Measurements from ENCODE around the gene DAZAP1.

Gene DAZAP1

GRCh38 chr19:1465191-1466016 is 58.0 kb downstream of the DAZAP1 start:
- no peaks in the 10 kb centered on the region for H3K36me3 ChIP-seq (ENCODE audit: insufficient read depth, low read length)
- peak overlapping the region; percentile 12 for H3K4me2 ChIP-seq (ENCODE audit: low read length)
- H3K4me1 ChIP-seq (ENCODE audit: control insufficient read depth, insufficient read depth, low read length), result peaks cover 22% of the 10 kb centered on the region
- H3K4me3 ChIP-seq (ENCODE audit: low read length), result no peak overlapping the region
- H3K27me3 ChIP-seq (ENCODE audit: control insufficient read depth, insufficient read depth, low read length), result peaks cover 19% of the 10 kb centered on the region
- H3K9ac ChIP-seq (ENCODE audit: low read depth, low read length), result no peak overlapping the region
- H3K9me3 ChIP-seq (replicated peaks; ENCODE audit: low read length), result no peaks in the 10 kb centered on the region

GRCh38 chr19:1466018-1466460 is 58.7 kb downstream of the DAZAP1 start:
- Histone ChIP-seq H3K4me3 (ENCODE audit: low read length) (no peak overlapping the region), H3K4me1 (ENCODE audit: control insufficient read depth, insufficient read depth, low read length) (peaks cover 29% of the 10 kb centered on the region), H3K9ac (ENCODE audit: low read depth, low read length) (no peak overlapping the region), H3K36me3 (ENCODE audit: insufficient read depth, low read length) (no peaks in the 10 kb centered on the region), H3K27me3 (ENCODE audit: control insufficient read depth, insufficient read depth, low read length) (peaks cover 25% of the 10 kb centered on the region), H3K9me3 (replicated peaks; ENCODE audit: low read length) (no peaks in the 10 kb centered on the region), H3K4me2 (ENCODE audit: low read length) (peak overlapping the region; percentile 12)

GRCh38 chr19:1466461-1467214 is 59.3 kb downstream of the DAZAP1 start:
- H3K9ac ChIP-seq (ENCODE audit: low read depth, low read length), result no peak overlapping the region
- no peak overlapping the region for H3K4me3 ChIP-seq (ENCODE audit: low read length)
- no peak overlapping the region for H3K4me2 ChIP-seq (ENCODE audit: low read length)

GRCh38 chr19:1467215-1467489 is 59.8 kb downstream of the DAZAP1 start:
- H3K4me2 ChIP-seq (ENCODE audit: low read length), result peak overlapping the region; percentile 44
- no peak overlapping the region for H3K9ac ChIP-seq (ENCODE audit: low read depth, low read length)
- no peaks in the 10 kb centered on the region for H3K36me3 ChIP-seq (ENCODE audit: insufficient read depth, low read length)
- no peaks in the 10 kb centered on the region for H3K9me3 ChIP-seq (replicated peaks; ENCODE audit: low read length)
- peaks cover 37% of the 10 kb centered on the region for H3K4me1 ChIP-seq (ENCODE audit: control insufficient read depth, insufficient read depth, low read length)
- peaks cover 36% of the 10 kb centered on the region for H3K27me3 ChIP-seq (ENCODE audit: control insufficient read depth, insufficient read depth, low read length)
- H3K4me3 ChIP-seq (ENCODE audit: low read length), result no peak overlapping the region

More at GRCh38 chr19:1466461-1467214, 59.3 kb downstream of the DAZAP1 start:
- Histone ChIP-seq H3K36me3 (ENCODE audit: insufficient read depth, low read length) (no peaks in the 10 kb centered on the region), H3K27me3 (ENCODE audit: control insufficient read depth, insufficient read depth, low read length) (peaks cover 31% of the 10 kb centered on the region), H3K4me1 (ENCODE audit: control insufficient read depth, insufficient read depth, low read length) (peaks cover 35% of the 10 kb centered on the region), H3K9me3 (replicated peaks; ENCODE audit: low read length) (no peaks in the 10 kb centered on the region)

DNA sequence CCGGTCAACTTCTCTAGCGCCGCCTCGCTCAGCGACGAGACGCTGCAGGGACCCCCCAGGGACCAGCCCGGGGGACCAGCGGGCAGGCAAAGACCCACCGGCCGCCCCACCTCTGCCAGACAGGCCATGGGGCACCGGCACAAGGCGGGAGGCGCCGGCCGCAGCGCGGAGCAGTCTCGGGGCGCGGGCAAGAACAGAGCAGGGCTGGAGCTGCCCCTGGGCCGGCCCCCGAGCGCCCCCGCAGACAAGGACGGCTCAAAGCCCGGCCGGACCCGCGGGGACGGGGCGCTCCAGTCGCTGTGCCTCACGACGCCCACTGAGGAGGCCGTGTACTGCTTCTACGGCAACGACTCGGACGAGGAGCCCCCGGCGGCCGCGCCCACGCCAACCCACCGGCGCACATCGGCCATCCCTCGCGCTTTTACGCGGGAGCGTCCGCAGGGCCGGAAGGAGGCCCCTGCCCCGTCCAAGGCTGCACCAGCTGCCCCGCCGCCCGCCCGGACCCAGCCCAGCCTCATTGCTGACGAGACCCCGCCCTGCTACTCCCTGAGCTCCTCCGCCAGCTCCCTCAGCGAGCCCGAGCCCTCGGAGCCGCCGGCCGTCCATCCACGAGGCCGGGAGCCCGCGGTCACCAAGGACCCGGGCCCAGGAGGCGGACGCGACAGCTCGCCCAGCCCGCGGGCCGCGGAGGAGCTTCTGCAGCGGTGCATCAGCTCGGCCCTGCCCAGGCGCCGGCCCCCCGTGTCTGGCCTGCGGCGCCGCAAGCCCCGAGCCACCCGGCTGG is 60.3 kb downstream of the DAZAP1 start:
- Histone ChIP-seq H3K4me3 (ENCODE audit: low read length) (peak overlapping the region; percentile 55), H3K27me3 (ENCODE audit: control insufficient read depth, insufficient read depth, low read length) (peaks cover 41% of the 10 kb centered on the region), H3K4me1 (ENCODE audit: control insufficient read depth, insufficient read depth, low read length) (peaks cover 37% of the 10 kb centered on the region), H3K9ac (ENCODE audit: low read depth, low read length) (no peak overlapping the region), H3K9me3 (replicated peaks; ENCODE audit: low read length) (no peaks in the 10 kb centered on the region), H3K4me2 (ENCODE audit: low read length) (peak overlapping the region; percentile 81), H3K36me3 (ENCODE audit: insufficient read depth, low read length) (no peaks in the 10 kb centered on the region)

DNA sequence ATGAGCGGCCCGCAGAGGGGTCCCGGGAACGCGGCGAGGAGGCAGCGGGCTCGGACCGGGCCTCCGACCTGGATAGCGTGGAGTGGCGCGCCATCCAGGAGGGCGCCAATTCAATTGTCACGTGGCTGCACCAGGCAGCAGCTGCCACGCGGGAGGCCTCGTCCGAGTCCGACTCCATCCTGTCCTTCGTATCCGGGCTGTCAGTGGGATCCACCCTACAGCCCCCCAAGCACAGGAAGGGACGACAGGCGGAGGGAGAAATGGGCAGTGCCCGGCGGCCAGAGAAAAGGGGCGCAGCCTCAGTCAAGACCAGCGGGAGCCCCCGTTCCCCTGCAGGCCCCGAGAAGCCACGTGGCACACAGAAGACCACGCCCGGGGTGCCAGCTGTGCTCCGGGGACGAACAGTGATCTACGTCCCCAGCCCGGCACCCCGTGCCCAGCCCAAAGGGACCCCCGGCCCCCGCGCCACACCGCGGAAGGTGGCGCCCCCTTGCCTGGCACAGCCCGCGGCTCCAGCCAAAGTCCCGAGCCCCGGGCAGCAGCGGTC is 61.0 kb downstream of the DAZAP1 start:
- no peak overlapping the region for H3K9ac ChIP-seq (ENCODE audit: low read depth, low read length)
- no peaks in the 10 kb centered on the region for H3K9me3 ChIP-seq (replicated peaks; ENCODE audit: low read length)
- H3K27me3 ChIP-seq (ENCODE audit: control insufficient read depth, insufficient read depth, low read length), result peaks cover 47% of the 10 kb centered on the region
- peak overlapping the region; percentile 81 for H3K4me2 ChIP-seq (ENCODE audit: low read length)
- no peaks in the 10 kb centered on the region for H3K36me3 ChIP-seq (ENCODE audit: insufficient read depth, low read length)
- H3K4me1 ChIP-seq (ENCODE audit: control insufficient read depth, insufficient read depth, low read length), result peaks cover 37% of the 10 kb centered on the region
- peak overlapping the region; percentile 55 for H3K4me3 ChIP-seq (ENCODE audit: low read length)

- Histone ChIP-seq H3K4me3 (ENCODE audit: low read length) (peak overlapping the region; percentile 56), H3K36me3 (ENCODE audit: insufficient read depth, low read length) (no peaks in the 10 kb centered on the region), H3K9me3 (replicated peaks; ENCODE audit: low read length) (no peaks in the 10 kb centered on the region), H3K4me1 (ENCODE audit: control insufficient read depth, insufficient read depth, low read length) (peaks cover 37% of the 10 kb centered on the region), H3K27me3 (ENCODE audit: control insufficient read depth, insufficient read depth, low read length) (peaks cover 50% of the 10 kb centered on the region), H3K4me2 (ENCODE audit: low read length) (peak overlapping the region; percentile 81), H3K9ac (ENCODE audit: low read depth, low read length) (no peak overlapping the region)
Observed at GRCh38 chr19:1468821-1469254, 61.5 kb downstream of the DAZAP1 start.

- H3K9me3 ChIP-seq (replicated peaks; ENCODE audit: low read length), result no peaks in the 10 kb centered on the region
- peaks cover 50% of the 10 kb centered on the region for H3K27me3 ChIP-seq (ENCODE audit: control insufficient read depth, insufficient read depth, low read length)
- H3K4me1 ChIP-seq (ENCODE audit: control insufficient read depth, insufficient read depth, low read length), result peaks cover 37% of the 10 kb centered on the region
- peak overlapping the region; percentile 81 for H3K4me2 ChIP-seq (ENCODE audit: low read length)
- no peaks in the 10 kb centered on the region for H3K36me3 ChIP-seq (ENCODE audit: insufficient read depth, low read length)
- H3K9ac ChIP-seq (ENCODE audit: low read depth, low read length), result no peak overlapping the region
- peak overlapping the region; percentile 56 for H3K4me3 ChIP-seq (ENCODE audit: low read length)
Observed at GRCh38 chr19:1469255-1470054, 62.1 kb downstream of the DAZAP1 start.

DNA sequence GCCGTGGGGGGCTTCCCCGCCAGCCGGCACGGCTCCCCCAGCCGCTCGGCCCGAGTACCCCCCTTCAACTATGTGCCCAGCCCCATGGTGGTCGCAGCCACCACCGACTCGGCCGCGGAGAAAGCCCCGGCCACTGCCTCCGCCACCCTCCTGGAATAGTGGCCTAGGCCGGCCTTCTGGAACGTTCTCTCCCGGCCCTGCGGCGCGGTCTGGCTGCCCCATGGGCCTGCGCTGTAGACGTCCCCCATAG is 62.6 kb downstream of the DAZAP1 start:
- Histone ChIP-seq H3K9ac (ENCODE audit: low read depth, low read length) (peak overlapping the region; percentile 13), H3K4me1 (ENCODE audit: control insufficient read depth, insufficient read depth, low read length) (peaks cover 37% of the 10 kb centered on the region), H3K4me3 (ENCODE audit: low read length) (peak overlapping the region; percentile 47), H3K27me3 (ENCODE audit: control insufficient read depth, insufficient read depth, low read length) (peaks cover 50% of the 10 kb centered on the region), H3K36me3 (ENCODE audit: insufficient read depth, low read length) (no peaks in the 10 kb centered on the region), H3K9me3 (replicated peaks; ENCODE audit: low read length) (no peaks in the 10 kb centered on the region), H3K4me2 (ENCODE audit: low read length) (peak overlapping the region; percentile 81)

- Histone ChIP-seq H3K9ac (ENCODE audit: low read depth, low read length) (peak overlapping the region; percentile 13), H3K27me3 (ENCODE audit: control insufficient read depth, insufficient read depth, low read length) (peaks cover 50% of the 10 kb centered on the region)
Observed at GRCh38 chr19:1470305-1471009, 63.1 kb downstream of the DAZAP1 start.

More at GRCh38 chr19:1470305-1471009, 63.1 kb downstream of the DAZAP1 start:
- Histone ChIP-seq H3K4me2 (ENCODE audit: low read length) (peak overlapping the region; percentile 81), H3K9me3 (replicated peaks; ENCODE audit: low read length) (no peaks in the 10 kb centered on the region), H3K4me1 (ENCODE audit: control insufficient read depth, insufficient read depth, low read length) (peaks cover 36% of the 10 kb centered on the region), H3K4me3 (ENCODE audit: low read length) (peak overlapping the region; percentile 47), H3K36me3 (ENCODE audit: insufficient read depth, low read length) (no peaks in the 10 kb centered on the region)
